Esophagus (tissue), 2 donors: ENCODE measurements around the gene SETD2. TPM values are rescaled to one million over a fixed set of nuclear protein-coding genes. Genes with fewer than 3 reads are reported as not detected.

ENCODE experiments used
- H3K27ac ChIP-seq, 2 donors: one replicate each; pipeline ENCODE4 v1.5.1; 2013; ENCODE audit warnings: low read depth in 2 of 2, mild to moderate bottlenecking in 2 of 2, inconsistent platforms in 1 of 2, low read length in 1 of 2, moderate library complexity in 1 of 2
- H3K27me3 ChIP-seq, 2 donors: one replicate each; pipeline ENCODE4 v1.6.1; 2013; ENCODE audit warnings: low read length in 2 of 2, control low read depth in 1 of 2, mild to moderate bottlenecking in 1 of 2; ENCODE audit not compliant: insufficient read depth in 2 of 2, control insufficient read depth in 1 of 2
- H3K36me3 ChIP-seq, 2 donors: one replicate each; pipeline ENCODE4 v1.6.1; 2013; ENCODE audit warnings: low read length in 1 of 2; ENCODE audit not compliant: control insufficient read depth in 2 of 2, insufficient read depth in 2 of 2
- H3K4me1 ChIP-seq, 2 donors: one replicate each; pipeline ENCODE4 v1.6.1; 2013; ENCODE audit warnings: low read length in 1 of 2; ENCODE audit not compliant: control insufficient read depth in 2 of 2, insufficient read depth in 2 of 2
- H3K4me3 ChIP-seq, 2 donors: one replicate each; pipeline ENCODE4 v1.5.1; 2013; ENCODE audit warnings: low read length in 2 of 2, mild to moderate bottlenecking in 2 of 2, low read depth in 1 of 2, moderate library complexity in 1 of 2
- H3K9me3 ChIP-seq, 2 donors: one replicate each; pipeline ENCODE4 v1.6.1; 2013; ENCODE audit warnings: mild to moderate bottlenecking in 2 of 2, low read depth in 1 of 2, low read length in 1 of 2, moderate library complexity in 1 of 2; ENCODE audit not compliant: control insufficient read depth in 2 of 2, insufficient read depth in 1 of 2
- WGBS, 2 donors: extraction: QIAGEN DNeasy Blood & Tissue Kit; methylation state at CpG; one replicate each; pipeline ENCODE4 v1.1.7; 2013; 5-methylcytosine and 5-hydroxymethylcytosine counted together
- polyA plus RNA-seq, 2 donors: library from polyadenylated mRNA; stranded (reverse); fragments of 200-250 nt; gene quantifications; one replicate each; pipeline ENCODE4 v1.2.3, GENCODE V29; 2013
- donor health status: healthy with polysubstance abuse.
- donor health status: Bipolar disorder and iron deficiency.

Gene SETD2
- polyA plus RNA-seq, 2 donors = 9.0 to 11.7 TPM

DNA sequence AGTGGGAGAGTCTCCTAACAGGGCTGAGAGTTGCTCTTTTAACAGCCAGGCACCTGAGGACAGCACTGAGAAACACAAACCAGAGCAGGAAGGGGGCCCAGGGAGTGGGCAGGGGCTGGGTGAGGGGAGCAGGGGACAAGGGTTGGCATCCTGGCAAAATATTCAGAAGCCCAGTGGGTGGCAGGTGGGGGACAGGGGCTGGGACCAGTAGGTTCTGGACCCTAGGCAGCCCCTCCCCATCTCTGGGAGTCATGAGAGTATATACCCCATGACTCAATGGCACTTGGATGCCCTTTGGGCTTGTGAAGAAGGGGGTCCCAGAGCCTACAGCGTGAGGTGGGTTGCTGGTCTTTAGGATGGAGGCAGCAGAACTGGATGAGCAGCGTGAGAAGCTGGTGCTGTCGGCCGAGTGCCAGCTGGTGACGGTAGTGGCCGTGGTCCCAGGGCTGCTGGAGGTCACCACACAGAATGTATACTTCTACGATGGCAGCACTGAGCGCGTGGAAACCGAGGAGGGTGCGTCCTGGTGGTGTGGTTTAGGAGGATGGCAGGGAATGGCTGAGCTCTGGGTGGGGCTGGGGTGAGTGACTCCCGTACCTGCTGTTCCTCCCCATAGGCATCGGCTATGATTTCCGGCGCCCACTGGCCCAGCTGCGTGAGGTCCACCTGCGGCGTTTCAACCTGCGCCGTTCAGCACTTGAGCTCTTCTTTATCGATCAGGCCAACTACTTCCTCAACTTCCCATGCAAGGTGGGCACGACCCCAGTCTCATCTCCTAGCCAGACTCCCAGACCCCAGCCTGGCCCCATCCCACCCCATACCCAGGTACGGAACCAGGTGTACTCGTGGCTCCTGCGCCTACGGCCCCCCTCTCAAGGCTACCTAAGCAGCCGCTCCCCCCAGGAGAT lies 160.2 kb downstream of the SETD2 start:
- no peak overlapping the region for H3K4me3 ChIP-seq
- no peak overlapping the region for H3K27ac ChIP-seq
- H3K9me3 ChIP-seq = no peaks in the 10 kb centered on the region
- WGBS, 2 donors = 93 to 95% methylated on average over 27 of the region's 27 CpGs
- peaks cover 30 to 92% of the 10 kb centered on the region in 2 donors for H3K36me3 ChIP-seq
- peaks cover 0 to 9% of the 10 kb centered on the region in 2 donors for H3K4me1 ChIP-seq
- H3K27me3 ChIP-seq = no peaks in the 10 kb centered on the region

DNA sequence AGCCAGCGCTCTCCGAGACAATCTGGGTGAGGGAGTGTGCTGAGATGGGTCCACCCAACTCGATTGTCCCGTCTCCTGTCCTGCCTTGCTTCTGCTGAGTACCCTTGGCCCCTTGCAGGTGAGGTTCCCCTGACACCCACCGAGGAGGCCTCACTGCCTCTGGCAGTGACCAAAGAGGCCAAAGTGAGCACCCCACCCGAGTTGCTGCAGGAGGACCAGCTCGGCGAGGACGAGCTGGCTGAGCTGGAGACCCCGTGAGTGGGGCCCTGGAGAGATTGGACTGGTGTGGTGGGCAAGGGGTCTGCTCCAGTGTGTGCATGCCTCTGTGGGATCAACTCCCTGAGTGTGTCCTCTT lies 160.9 kb downstream of the SETD2 start:
- Histone ChIP-seq H3K27ac (no peak overlapping the region), H3K4me1 (peaks cover 0 to 11% of the 10 kb centered on the region in 2 donors), H3K4me3 (no peak overlapping the region), H3K36me3 (peaks cover 30 to 92% of the 10 kb centered on the region in 2 donors), H3K27me3 (no peaks in the 10 kb centered on the region), H3K9me3 (no peaks in the 10 kb centered on the region)
- 94 to 95% methylated on average over 10 of the region's 10 CpGs for WGBS, 2 donors

DNA sequence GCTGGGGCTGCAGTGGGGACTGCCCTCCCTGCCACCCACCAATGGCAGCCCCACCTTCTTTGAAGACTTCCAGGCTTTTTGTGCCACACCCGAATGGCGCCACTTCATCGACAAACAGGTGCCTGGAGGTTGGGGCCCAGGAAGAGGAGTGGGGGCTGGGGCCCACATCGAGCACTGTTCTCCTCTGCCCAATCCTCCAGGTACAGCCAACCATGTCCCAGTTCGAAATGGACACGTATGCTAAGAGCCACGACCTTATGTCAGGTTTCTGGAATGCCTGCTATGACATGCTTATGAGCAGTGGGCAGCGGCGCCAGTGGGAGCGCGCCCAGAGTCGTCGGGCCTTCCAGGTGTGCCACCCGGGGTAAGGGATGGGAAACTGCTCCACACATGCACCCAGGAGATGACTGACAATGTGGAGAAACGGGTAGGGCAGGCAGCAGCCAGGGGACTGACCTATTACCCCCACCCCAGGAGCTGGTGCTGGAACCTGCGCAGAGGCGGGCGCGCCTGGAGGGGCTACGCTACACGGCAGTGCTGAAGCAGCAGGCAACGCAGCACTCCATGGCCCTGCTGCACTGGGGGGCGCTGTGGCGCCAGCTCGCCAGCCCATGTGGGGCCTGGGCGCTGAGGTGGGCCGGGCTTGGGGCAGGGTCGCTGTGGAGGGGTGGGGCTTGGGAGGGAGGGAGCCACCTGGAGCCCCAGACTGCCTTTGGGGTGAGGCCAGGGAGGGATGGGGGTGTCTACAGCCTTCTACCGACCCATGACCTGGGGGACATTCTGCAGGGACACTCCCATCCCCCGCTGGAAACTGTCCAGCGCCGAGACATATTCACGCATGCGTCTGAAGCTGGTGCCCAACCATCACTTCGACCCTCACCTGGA lies 161.5 kb downstream of the SETD2 start:
- H3K27ac ChIP-seq = no peak overlapping the region

DNA sequence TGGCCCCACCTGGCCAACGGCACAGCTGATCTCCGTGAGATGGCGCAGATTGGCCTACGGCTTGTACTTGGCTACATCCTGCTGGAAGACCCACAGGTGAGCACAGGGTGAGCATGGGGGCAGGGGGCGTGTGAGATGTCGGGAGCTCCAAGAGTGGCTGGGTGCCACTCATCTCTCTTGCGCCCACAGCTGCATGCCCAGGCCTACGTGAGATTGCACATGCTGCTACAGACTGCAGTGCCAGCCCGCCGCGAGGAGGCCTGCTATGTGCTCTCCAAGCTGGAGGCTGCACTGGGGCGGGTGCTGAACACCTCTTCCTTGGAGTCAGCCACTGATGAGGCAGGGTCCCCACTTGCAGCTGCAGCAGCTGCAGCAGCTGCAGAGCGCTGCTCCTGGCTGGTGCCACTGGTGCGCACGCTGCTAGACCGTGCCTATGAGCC lies 162.2 kb downstream of the SETD2 start:
- Histone ChIP-seq H3K27ac (no peak overlapping the region), H3K27me3 (no peaks in the 10 kb centered on the region), H3K4me3 (no peak overlapping the region), H3K4me1 (peaks cover 0 to 15% of the 10 kb centered on the region in 2 donors), H3K9me3 (no peaks in the 10 kb centered on the region), H3K36me3 (peaks cover 30 to 89% of the 10 kb centered on the region in 2 donors)
- WGBS, 2 donors = 90 to 93% methylated on average over 16 of the region's 16 CpGs

More for the DNA sequence above, 161.5 kb downstream of the SETD2 start:
- H3K27me3 ChIP-seq = no peaks in the 10 kb centered on the region
- peaks cover 0 to 11% of the 10 kb centered on the region in 2 donors for H3K4me1 ChIP-seq
- H3K4me3 ChIP-seq = no peak overlapping the region
- peaks cover 30 to 90% of the 10 kb centered on the region in 2 donors for H3K36me3 ChIP-seq
- 74 to 81% methylated on average over 33 to 35 of the region's 35 CpGs for WGBS, 2 donors
- no peaks in the 10 kb centered on the region for H3K9me3 ChIP-seq

DNA sequence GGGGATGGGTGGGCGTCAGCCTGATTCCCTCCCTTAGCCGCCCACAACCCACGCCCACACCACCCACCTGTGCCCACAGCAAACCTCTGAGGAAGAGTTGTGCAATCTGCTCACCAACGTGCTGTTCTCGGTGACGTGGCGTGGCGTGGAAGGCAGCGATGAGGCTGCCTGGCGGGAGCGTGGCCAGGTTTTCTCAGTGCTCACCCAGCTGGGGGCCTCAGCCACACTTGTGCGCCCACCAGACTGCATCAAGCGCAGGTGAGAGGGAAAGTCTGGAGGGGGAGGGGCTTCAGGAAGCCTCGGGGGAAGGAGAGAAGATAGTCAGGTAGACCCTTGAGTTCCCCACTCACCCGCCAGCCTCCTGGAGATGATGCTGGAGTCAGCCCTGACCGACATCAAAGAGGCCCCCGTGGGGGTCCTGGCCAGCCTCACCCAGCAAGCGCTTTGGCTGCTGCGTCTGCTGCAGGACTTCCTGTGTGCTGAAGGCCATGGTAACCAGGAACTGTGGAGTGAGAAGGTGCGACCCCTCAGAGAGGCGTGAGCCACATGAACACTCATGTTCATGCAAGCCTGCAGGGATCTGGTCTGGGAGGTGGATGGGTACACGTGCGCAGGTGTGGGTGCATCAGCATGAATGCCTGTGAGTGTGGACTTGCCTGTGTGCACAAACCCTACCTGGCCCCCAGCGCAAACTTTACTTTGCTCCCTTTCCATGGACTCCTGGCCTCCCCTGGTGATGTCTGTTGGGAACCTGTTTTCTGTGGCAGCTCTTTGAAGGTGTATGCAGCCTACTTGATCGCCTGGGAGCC lies 162.8 kb downstream of the SETD2 start:
- no peak overlapping the region for H3K4me3 ChIP-seq
- H3K27me3 ChIP-seq = no peaks in the 10 kb centered on the region
- no peak overlapping the region for H3K27ac ChIP-seq
- H3K9me3 ChIP-seq = no peaks in the 10 kb centered on the region
- peaks cover 30 to 88% of the 10 kb centered on the region in 2 donors for H3K36me3 ChIP-seq
- peaks cover 0 to 16% of the 10 kb centered on the region in 2 donors for H3K4me1 ChIP-seq
- 87 to 89% methylated on average over 25 of the region's 25 CpGs for WGBS, 2 donors

DNA sequence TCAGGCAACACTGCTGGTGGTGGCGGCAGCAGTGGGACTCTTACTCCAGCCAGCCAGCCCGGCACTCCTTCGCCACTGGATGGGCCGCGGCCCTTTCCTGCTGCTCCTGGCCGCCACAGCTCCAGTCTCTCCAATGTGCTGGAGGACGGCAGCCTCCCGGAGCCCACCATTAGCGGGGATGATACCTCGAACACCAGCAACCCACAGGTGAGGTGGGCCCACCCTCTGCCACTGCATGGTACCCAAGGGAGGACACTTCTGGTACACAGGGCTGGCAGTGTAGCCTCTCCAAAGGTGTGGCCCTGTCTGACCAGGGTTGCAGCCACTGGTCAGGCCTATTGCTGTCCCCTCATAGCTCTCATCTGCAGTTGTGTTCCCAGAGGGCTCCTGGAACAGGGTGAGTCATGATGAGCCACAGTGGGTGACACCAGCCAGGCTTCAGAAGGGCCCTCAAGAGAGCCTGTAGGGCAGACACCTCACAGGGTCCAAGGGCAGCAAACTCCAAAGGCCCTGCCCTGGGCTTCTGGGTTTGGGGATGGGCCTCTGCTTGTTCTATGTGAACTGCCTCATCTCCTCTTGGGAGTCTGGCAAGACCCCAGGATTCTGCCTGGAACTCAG lies 163.6 kb downstream of the SETD2 start:
- no peaks in the 10 kb centered on the region for H3K9me3 ChIP-seq
- no peak overlapping the region for H3K4me3 ChIP-seq
- H3K4me1 ChIP-seq = peaks cover 0 to 16% of the 10 kb centered on the region in 2 donors
- peaks cover 31 to 87% of the 10 kb centered on the region in 2 donors for H3K36me3 ChIP-seq
- H3K27ac ChIP-seq = no peak overlapping the region
- H3K27me3 ChIP-seq = no peaks in the 10 kb centered on the region
- WGBS, 2 donors = 97% methylated on average over 9 to 10 of the region's 10 CpGs

DNA sequence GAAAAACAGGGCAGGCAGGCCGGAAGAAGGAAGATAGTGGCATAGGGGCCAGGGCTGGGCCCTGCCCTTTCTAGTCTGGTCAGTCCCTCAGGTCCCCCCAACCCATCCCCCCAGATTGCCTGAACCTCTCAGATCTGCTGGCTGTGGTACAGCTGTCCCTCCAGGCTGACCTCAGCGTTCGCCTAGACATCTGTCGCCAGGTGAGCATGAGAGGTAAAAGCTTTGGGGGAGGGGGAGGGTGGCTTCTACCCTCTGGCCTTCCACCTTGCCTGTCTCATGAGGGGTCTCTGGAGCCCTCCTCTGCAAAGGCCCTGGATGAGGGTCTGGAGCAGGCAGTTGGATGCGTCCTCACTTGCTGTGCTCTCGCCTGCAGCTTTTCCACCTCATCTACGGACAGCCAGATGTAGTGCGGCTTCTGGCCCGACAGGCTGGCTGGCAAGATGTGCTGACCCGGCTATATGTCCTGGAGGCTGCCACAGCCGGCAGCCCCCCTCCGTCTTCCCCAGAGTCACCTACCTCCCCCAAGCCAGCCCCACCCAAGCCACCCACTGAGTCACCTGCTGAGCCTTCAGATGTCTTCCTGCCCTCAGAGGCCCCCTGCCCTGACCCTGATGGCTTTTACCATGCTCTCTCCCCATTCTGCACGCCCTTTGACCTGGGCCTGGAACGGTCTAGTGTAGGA lies 164.3 kb downstream of the SETD2 start:
- no peak overlapping the region for H3K27ac ChIP-seq
- H3K36me3 ChIP-seq = peaks cover 33 to 87% of the 10 kb centered on the region in 2 donors

DNA sequence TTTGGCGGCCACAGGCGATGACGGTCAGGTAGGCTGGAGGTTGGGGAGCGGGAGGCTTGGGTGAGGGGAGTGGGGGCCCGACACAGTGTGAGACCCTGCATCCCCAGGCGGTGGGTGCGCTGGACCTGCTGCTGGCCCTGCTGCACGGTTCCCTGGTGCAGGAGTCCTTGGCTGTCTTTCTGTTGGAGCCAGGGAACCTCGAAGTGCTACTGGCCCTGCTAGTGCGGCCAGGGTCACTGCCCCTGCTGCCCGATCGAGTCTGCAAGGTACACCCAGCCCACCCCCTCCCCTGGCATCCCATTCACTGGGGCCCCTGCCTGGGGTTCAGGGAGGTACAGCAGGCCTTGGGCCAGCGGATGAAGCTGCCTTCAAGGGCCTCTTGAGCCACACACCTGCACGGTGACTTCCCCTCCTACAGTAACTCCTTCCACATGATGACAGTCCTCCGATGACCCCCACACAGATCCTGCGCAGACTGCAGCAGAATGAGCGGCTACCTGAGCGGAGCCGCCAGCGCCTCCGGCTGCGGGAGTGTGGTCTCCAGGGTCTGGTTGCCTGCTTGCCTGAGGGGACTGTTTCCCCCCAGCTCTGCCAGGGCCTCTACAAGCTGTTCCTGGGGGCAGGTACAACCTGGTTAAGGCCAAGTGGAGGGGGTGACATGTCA lies 164.9 kb downstream of the SETD2 start:
- Histone ChIP-seq H3K4me3 (no peak overlapping the region), H3K27ac (no peak overlapping the region), H3K4me1 (peaks cover 0 to 16% of the 10 kb centered on the region in 2 donors), H3K36me3 (peaks cover 33 to 86% of the 10 kb centered on the region in 2 donors), H3K9me3 (no peaks in the 10 kb centered on the region), H3K27me3 (no peaks in the 10 kb centered on the region)
- WGBS, 2 donors = 85 to 88% methylated on average over 22 of the region's 22 CpGs

More for the DNA sequence above, 164.3 kb downstream of the SETD2 start:
- Histone ChIP-seq H3K4me3 (no peak overlapping the region), H3K4me1 (peaks cover 0 to 16% of the 10 kb centered on the region in 2 donors), H3K9me3 (no peaks in the 10 kb centered on the region), H3K27me3 (no peaks in the 10 kb centered on the region)
- 92 to 94% methylated on average over 14 of the region's 14 CpGs for WGBS, 2 donors
